WERI-Rb-1 (cell line): ENCODE measurements around the gene PLA2G5.
A peak's percentile ranks its signal among the peaks of the same experiment; 100 is the strongest.

Experiments
- DNase-seq: peaks from one replicate; pipeline ENCODE4 v3.0.0-alpha.2; 2020
- H3K27ac ChIP-seq: fragments of 250-450 bp; sonication (Bioruptor Pico); 2 replicates; pipeline ENCODE4 v1.5.1; 2020; ENCODE audit warnings: mild to moderate bottlenecking, moderate library complexity
- H3K27me3 ChIP-seq: fragments of 250-450 bp; sonication (Bioruptor Pico); 2 replicates; pipeline ENCODE4 v1.5.1; 2021; ENCODE audit warnings: mild to moderate bottlenecking, low read depth, moderate library complexity; ENCODE audit not compliant: insufficient read depth, severe bottlenecking
- H3K36me3 ChIP-seq: fragments of 250-450 bp; sonication (Bioruptor Pico); 2 replicates; pipeline ENCODE4 v1.5.1; 2020; ENCODE audit warnings: mild to moderate bottlenecking, moderate library complexity
- H3K4me3 ChIP-seq: 2 replicates; pipeline ENCODE4 v1.5.1; 2011; ENCODE audit warnings: low read depth, mild to moderate bottlenecking, control low read depth, low read length
- H3K9me3 ChIP-seq: fragments of 250-450 bp; sonication (Bioruptor Pico); 2 replicates; pipeline ENCODE4 v1.5.1; 2021; ENCODE audit warnings: mild to moderate bottlenecking, moderate library complexity; ENCODE audit not compliant: severe bottlenecking
- CTCF ChIP-seq: IDR thresholded peaks from 2 replicates; pipeline ENCODE4 v1.5.1; 2011; ENCODE audit warnings: low read depth, mild to moderate bottlenecking, control low read depth, inconsistent platforms, low read length

PLA2G5 gene

DNA sequence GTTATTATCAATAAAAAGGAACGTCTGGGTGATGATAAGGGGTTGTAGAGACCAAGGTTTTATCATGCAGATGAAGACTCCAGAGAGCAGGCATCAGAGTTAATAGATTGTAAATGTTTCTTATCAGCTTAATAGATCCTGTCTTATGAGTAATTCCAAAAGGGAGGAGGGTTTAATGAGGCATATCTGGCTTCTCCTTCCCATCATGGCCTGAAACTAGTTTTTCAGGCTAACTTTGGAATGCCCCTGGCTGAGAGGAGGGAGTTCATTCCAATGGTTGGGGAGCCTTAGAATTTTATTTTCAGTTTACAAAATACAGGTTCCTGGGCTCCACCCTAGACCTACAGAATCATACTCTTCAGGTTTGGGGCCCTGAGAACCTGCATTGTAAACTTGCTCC lies 35.9 kb downstream of the PLA2G5 start:
- DNase-seq, result no peak
- Histone ChIP-seq H3K27ac (no peak overlapping the region), H3K36me3 (no peaks in the 10 kb centered on the region), H3K27me3 (no peaks in the 10 kb centered on the region), H3K4me3 (no peak overlapping the region), H3K9me3 (no peaks in the 10 kb centered on the region)
- TF ChIP-seq CTCF, result no peak

- no peaks in the 10 kb centered on the region for H3K36me3 ChIP-seq
- no peak for TF ChIP-seq CTCF
- H3K27ac ChIP-seq, result no peak overlapping the region
- no peak overlapping the region for H3K4me3 ChIP-seq
- DNase-seq, result no peak
- no peaks in the 10 kb centered on the region for H3K27me3 ChIP-seq
- no peaks in the 10 kb centered on the region for H3K9me3 ChIP-seq
Observed at GRCh38 chr1:20107351-20107750, 37.4 kb downstream of the PLA2G5 start.

DNA sequence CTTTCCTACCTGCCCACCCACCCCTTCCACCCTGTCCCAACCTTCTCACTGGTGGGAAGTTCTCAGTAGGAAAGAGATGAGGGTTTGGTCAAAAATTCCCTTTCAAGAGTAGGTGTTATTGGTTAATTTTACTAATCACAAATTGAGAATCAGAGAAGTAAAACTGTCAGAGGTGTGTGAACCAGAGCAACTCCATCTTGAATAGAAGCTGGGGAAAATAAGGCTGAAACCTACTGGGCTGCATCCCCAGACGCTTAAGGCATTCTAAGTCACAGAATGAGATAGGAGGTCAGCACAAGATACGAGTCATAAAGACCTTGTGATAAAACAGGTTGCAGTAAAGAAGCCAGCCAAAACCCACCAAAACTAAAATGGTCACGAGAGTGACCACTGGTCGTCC lies 37.8 kb downstream of the PLA2G5 start:
- Histone ChIP-seq H3K27ac (no peak overlapping the region), H3K9me3 (no peaks in the 10 kb centered on the region), H3K27me3 (no peaks in the 10 kb centered on the region), H3K36me3 (no peaks in the 10 kb centered on the region), H3K4me3 (no peak overlapping the region)
- no peak for DNase-seq
- no peak for TF ChIP-seq CTCF

DNA sequence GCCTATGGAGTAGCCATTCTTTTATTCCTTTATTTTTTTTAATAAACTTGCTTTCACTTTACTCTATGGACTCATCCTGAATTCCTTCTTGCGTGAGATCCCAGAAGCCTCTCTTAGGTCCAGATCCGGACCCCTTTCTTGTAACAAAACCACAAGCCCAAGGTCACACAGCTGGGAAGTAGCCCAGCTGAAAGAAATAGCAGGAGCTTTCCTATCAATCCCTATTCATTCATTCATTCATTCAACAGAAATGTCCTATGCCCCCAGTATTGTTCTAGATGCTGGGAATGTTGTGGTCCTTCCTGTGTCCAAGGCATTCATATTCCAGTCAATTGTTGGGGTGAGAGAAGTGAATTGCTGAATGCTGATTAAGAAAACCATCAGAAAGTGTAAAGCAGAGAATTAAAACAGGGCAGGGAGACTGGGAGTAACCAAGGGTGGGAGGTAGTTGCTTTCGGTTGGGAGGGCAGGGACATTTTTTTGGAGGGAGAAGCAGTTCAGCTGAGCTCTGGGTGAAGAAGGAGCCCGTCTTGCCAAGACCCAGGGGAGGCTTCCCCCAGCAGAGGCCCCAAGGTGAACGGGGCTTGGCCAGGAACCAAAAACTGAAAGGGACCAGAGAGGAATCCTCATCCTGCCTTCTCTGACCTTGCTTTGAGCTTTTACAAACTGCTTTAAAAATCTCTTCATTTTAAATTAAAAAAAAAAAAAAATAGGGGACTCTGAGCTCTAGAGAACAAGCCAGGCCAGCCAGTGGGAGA lies 38.6 kb downstream of the PLA2G5 start:
- DNase-seq, result no peak
- Histone ChIP-seq H3K4me3 (no peak overlapping the region), H3K27ac (no peak overlapping the region), H3K27me3 (no peaks in the 10 kb centered on the region), H3K36me3 (no peaks in the 10 kb centered on the region), H3K9me3 (no peaks in the 10 kb centered on the region)
- TF ChIP-seq CTCF, result no peak

DNA sequence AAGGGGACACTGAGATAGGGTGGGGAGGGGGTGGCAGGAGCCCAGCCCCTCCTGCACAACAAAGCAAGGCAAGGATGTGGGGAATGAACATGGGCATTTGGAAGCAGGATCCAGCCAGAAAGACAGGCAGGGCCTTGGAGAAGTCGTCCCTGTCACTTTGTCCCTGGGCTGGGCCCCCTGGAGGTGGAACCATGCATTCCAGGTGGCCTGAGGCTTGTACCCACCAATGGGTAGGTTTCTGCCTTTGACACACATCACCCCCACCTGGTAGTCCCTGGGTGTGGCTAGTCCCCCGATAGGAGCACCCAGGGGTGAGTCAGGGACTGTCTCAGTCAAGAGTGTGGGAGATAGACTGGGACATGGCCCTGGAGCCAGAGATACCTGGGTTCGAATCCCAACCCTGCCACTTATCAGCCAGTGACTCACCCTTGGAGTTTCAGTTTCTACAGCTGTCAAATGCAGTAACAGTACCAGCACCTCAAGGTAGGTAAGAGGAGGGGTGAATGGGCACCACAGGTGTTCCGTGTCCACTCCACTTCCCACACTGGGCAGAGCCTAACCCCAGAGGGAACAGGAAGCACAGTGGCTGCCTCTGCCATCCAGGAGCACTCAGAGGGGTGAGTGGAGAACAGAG lies 39.3 kb downstream of the PLA2G5 start:
- no peaks in the 10 kb centered on the region for H3K9me3 ChIP-seq
- DNase-seq, result no peak
- no peak overlapping the region for H3K4me3 ChIP-seq
- H3K27ac ChIP-seq, result no peak overlapping the region
- no peaks in the 10 kb centered on the region for H3K36me3 ChIP-seq
- H3K27me3 ChIP-seq, result no peaks in the 10 kb centered on the region
- TF ChIP-seq CTCF, result peak; percentile 45
